Measurements from ENCODE around the gene TIMM13. TPM values are rescaled to one million over a fixed set of nuclear protein-coding genes. Genes with fewer than 3 reads are reported as not detected.

Gene TIMM13
- total RNA-seq, 1 experiment from 2014 or later = 30.7 TPM

DNA sequence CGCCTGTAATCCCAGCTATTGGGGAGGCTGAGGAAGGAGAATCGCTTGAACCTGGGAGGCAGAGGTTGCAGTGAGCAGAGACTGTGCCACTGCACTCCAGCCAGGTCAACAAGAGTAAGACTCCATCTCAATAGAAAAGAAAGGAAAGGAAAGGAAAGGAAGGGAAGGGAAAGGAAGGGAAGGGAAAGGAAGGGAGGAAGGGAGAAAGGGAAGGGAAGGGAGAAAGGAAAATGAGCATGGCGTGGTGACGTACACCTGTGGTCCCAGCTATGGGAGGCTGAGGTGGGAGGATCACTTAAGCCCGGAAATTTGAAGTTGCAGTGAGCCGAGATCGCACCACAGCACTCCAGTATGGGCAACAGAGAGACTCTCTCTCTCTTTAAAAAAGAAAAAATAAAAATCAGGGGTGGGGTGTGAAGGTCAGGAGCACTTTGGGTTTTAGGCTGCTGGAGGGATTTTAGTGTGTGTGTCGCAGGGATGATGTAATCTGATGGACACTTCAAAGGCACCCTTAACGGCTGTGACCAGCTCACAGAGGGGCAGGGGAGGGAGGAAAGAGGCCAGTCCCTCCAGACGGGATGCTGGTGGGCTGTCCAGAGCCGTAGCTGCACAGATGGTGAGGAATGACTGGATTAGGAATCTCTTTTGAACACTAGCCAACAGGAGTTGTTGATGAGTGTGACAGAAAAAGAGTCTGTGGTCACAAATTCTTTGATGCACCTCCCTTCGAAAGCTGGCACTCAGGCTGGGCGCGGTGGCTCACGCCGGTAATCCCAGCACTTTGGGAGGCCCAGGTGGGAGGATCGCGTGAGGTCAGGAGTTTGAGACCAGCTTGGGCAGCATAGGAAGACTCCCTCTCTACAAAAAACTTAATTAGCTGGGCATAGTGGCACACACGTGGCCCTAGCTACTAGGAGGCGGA, 39.8 kb downstream of the TIMM13 start:
- no peak for DNase-seq (ENCODE audit: extremely low read depth, low read depth)

DNA sequence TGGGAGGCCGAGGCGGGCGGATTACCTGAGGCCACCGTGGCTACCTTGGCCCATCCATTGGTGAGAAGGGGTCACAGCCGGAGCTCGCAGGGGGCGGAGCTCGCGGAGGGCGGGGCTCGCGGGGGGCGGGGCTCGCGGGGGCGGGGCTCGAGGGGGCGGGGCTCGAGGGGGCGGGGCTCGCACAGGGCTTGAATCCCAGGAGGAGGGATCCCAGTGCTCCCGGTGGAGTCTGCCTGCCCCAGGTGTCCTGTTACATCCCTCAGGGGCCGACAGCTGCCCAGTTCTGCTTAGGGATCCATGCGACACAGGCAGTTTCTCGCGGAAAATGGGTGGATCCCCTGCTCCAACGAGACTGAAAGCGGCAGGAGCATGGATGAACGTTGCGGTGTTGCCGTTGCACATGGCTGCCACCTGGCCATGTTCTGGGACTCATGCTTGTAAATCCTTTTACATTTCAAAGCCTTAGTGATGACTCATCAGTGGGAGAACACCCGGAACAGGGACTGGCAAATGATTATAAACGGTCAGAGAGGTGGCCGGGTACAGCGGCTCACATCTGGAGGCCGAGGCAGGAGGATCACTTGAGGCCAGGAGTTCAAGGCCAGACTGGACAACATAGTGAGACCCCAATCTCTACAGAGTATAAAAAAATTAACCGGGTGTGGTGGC, 42.2 kb downstream of the TIMM13 start:
- peak; percentile 42 for DNase-seq (ENCODE audit: extremely low read depth, low read depth)

DNA sequence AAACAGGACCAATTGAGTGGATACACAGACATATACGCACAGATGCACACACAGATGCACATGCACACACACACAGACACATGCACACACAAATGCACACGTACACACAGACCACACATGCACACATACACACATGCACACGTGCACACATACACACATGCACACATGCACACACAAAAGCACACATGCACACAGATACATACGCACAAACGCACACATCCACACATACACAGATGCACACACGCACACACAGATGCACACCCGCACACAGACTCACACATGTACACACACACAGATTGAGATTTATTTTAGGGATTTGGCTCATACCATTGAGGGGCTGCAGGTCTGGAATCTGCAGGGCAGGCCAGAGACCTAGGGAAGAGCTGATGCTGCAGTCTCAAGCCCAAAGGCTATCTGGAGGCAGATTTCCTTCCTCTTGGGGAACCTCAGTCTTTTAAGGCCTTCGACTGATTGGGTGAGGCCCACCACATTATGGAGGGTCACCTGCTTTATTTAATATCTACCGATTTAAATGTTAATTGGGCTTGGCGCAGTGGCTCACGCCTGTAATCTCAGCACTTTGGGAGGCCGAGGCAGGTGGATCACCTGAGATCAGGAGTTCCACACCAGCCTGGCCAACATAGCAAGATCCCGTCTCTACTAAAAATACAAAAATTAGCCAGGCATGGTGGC, 44.7 kb downstream of the TIMM13 start:
- DNase-seq (ENCODE audit: extremely low read depth, low read depth) = no peak

GRCh38 chr19:2381148-2381820, 46.1 kb downstream of the TIMM13 start:
- DNase-seq (ENCODE audit: extremely low read depth, low read depth) = no peak

GRCh38 chr19:2380567-2380966, 46.8 kb downstream of the TIMM13 start:
- no peak for DNase-seq (ENCODE audit: extremely low read depth, low read depth)

GRCh38 chr19:2376784-2377519, 50.4 kb downstream of the TIMM13 start:
- no peak for DNase-seq (ENCODE audit: extremely low read depth, low read depth)

Other genes with a start within 250 kb of the TIMM13 start
- gene PLEKHJ1, start 191.3 kb downstream of the TIMM13 start, total RNA-seq (2014; rRNA removed; shearing (Covaris generic)) = 45.3 and 46.6 TPM in 2 replicates
- gene SF3A2, start 190.8 kb downstream of the TIMM13 start, total RNA-seq (2014; rRNA removed; shearing (Covaris generic)) = 29.9 and 31.4 TPM in 2 replicates
- gene AMH, start 178.3 kb downstream of the TIMM13 start, total RNA-seq (2014; rRNA removed; shearing (Covaris generic)) = 5.8 and 6.2 TPM in 2 replicates
- not detected in 2 replicates for gene JSRP1, start 171.2 kb downstream of the TIMM13 start, total RNA-seq (2014; rRNA removed; shearing (Covaris generic))
- gene PEAK3, start 145.4 kb downstream of the TIMM13 start, total RNA-seq (2014; rRNA removed; shearing (Covaris generic)) = not detected in 2 replicates
- gene LINGO3, start 119.4 kb downstream of the TIMM13 start, total RNA-seq (2014; rRNA removed; shearing (Covaris generic)) = 0.30 TPM in 1 of 2 replicates, not detected in the other
- gene LSM7, start 99.0 kb downstream of the TIMM13 start, total RNA-seq (2014; rRNA removed; shearing (Covaris generic)) = 85.7 and 125 TPM in 2 replicates
- 11.7 and 15.4 TPM in 2 replicates for gene SPPL2B, start 98.9 kb downstream of the TIMM13 start, total RNA-seq (2014; rRNA removed; shearing (Covaris generic))
- 0.05 TPM in 1 of 2 replicates, not detected in the other for gene TMPRSS9, start 67.3 kb downstream of the TIMM13 start, total RNA-seq (2014; rRNA removed; shearing (Covaris generic))
- gene LMNB2, start 29.4 kb upstream of the TIMM13 start, total RNA-seq (2014; rRNA removed; shearing (Covaris generic)) = 47.8 and 51.9 TPM in 2 replicates
- 36.6 and 38.4 TPM in 2 replicates for gene GADD45B, start 48.5 kb upstream of the TIMM13 start, total RNA-seq (2014; rRNA removed; shearing (Covaris generic))